Measurements from ENCODE around the gene ATXN1. TPM values are rescaled to one million over a fixed set of nuclear protein-coding genes. Genes with fewer than 3 reads are reported as not detected.
"Not testable (repeated sequence)": the region's sequence is repeated elsewhere in the genome, so short reads cannot be mapped to it uniquely, and the experiment has no call there.

Gene ATXN1
- total RNA-seq, 1 experiment from 2014 or later: under 0.01 TPM

DNA sequence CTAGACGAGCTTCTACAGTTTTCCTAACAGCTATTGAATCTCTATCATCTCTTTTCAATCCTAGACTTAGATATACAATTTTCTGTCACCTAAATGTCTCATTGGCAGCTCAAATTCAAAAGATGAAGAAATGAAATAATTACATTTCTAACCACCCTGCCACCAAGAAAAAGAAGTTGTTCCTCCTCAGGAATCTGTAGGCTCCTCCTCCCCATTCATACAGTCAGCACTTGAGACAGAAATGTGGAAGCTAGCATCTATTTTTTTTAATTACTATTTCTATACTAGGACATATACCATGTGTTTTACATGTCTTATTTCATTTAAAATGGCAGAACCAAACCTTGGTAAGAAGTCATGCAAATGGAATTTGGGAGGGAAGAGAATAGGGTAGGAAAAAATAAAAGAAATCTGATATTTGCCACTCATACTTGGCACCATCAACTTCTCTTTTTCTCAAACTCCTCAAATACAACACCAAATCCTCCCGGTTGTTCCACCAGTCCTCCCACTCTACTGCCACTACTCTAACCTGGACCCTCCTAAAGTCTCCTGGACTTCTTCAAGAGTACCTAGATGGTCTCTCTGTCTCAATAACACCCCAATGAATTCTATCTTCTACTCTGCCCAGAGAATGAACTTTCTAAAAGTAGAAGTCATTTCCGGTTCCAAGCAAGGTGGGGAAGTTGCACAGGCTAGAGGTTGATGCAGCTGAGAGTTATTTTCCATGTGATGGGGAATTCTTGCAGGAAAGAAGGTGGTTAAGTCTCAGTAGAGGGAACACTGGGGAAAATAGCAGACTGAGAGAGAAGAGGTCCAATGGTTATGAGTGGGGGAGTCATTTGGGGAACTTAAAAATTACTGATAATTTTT lies 54.1 kb downstream of the ATXN1 start:
- no peak for DNase-seq (ENCODE audit: low spot score)
- in situ Hi-C loops (cut with HindIII; ENCODE audit: low sequenced_read_pairs): no loop called here

DNA sequence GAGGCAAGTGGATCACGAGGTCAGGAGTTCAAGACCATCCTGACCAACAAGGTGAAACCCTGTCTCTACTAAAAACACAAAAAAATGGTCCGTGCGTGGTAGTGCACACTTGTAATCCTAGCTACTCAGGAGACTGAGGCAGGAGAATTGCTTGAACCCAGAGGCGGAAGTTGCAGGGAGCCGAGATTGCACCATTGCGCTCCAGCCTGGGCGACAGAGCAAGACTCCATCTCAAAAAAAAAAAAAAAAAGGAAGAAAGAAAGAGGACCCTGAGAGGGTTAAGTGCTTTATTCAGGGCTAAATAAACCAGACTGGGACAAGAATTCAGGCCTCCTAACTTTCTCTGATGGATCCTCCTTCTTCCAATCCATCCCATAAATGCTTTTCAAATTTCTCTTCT lies 54.8 kb downstream of the ATXN1 start:
- in situ Hi-C loops (cut with HindIII; ENCODE audit: low sequenced_read_pairs); DNase-seq (ENCODE audit: low spot score): not testable (repeated sequence)

DNA sequence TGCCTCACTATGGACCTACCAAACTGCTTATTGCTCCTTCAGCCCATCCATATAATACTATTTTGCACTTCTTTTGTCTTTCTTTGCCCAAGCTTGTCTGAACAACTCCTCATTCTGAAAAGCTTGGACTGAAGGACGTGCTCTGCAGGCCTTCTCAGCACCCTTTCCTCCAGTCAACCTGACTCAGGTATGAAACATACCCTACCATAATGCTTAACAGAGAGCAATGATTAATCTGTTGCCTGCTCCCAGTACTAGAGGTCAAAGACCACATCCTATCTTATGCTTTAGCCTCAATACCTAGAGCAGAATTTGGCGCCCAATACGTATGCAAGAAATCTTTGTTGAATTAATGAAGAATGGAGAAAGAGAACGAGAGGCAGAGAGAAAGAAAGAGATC lies 55.2 kb downstream of the ATXN1 start:
- in situ Hi-C loops (cut with HindIII; ENCODE audit: low sequenced_read_pairs): no loop called here
- DNase-seq (ENCODE audit: low spot score): no peak

DNA sequence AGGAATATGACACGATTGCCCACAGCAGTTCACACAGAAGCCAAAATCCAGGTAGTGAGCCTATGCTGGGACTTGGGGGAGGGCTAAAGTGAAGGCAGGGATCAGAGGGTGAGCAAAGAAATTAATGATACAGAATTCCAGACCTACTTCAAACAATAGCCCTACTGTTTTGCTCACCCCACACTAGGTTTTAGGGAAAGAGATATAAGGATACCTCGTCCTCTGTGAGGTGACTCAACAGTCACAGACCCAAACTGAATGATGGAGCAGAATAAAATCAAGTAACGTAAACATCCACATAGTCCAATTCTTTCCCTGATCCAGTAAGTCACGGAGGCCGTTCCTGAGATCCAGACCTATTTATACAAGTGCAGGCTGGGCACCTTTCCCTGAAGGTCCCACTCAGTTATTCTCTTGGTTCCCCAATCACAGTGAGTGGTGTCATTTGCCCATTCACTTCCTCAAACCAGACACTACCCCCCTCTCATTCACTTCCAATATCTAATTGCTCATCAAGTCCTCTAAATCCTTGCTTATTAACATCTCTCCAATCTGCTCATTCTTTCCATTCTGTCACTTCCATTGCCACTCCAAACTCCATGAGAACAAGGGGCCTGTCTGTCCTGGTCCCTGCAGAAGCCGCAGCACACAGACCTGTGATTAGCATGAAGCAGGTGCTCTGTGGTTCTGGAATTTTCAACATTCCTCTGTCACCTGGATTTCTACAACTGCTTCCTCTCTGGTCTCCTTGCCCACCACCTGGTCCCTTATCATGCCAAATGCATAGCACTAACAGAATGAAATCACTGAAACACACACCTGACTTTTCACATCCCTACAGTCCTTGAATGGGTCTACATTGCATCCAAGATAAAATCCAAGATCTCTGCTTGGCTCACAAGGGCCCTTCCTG lies 55.9 kb downstream of the ATXN1 start:
- no peak for DNase-seq (ENCODE audit: low spot score)
- in situ Hi-C loops (cut with HindIII; ENCODE audit: low sequenced_read_pairs): no loop called here

- in situ Hi-C loops (cut with HindIII; ENCODE audit: low sequenced_read_pairs): no loop called here
- DNase-seq (ENCODE audit: low spot score): no peak
Observed at GRCh38 chr6:16704401-16705045, 56.7 kb downstream of the ATXN1 start.

GRCh38 chr6:16702627-16703378 lies 58.5 kb downstream of the ATXN1 start:
- in situ Hi-C loops (cut with HindIII; ENCODE audit: low sequenced_read_pairs): not testable (repeated sequence)

DNA sequence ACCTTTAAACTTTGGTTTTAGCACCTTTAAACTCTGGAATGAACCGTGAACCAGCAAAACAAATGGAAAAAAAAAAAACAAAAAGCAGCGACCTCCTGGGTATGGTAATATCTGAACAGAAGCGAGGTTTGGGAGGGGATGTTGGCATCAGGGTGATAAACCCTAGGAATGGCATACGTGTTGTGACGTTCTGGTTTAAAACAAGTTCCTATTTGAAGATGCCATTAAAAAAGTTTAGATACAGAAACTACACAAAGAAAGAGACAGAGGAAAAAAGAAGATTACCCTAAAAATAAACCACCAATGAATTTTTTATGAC lies 60.4 kb downstream of the ATXN1 start:
- no peak for DNase-seq (ENCODE audit: low spot score)
- in situ Hi-C loops (cut with HindIII; ENCODE audit: low sequenced_read_pairs): no loop called here

More at GRCh38 chr6:16702627-16703378, 58.5 kb downstream of the ATXN1 start:
- not testable (repeated sequence) for DNase-seq (ENCODE audit: low spot score)

- DNase-seq (ENCODE audit: low spot score): no peak
- in situ Hi-C loops (cut with HindIII; ENCODE audit: low sequenced_read_pairs): no loop called here
Observed at GRCh38 chr6:16700202-16700915, 60.9 kb downstream of the ATXN1 start.

DNA sequence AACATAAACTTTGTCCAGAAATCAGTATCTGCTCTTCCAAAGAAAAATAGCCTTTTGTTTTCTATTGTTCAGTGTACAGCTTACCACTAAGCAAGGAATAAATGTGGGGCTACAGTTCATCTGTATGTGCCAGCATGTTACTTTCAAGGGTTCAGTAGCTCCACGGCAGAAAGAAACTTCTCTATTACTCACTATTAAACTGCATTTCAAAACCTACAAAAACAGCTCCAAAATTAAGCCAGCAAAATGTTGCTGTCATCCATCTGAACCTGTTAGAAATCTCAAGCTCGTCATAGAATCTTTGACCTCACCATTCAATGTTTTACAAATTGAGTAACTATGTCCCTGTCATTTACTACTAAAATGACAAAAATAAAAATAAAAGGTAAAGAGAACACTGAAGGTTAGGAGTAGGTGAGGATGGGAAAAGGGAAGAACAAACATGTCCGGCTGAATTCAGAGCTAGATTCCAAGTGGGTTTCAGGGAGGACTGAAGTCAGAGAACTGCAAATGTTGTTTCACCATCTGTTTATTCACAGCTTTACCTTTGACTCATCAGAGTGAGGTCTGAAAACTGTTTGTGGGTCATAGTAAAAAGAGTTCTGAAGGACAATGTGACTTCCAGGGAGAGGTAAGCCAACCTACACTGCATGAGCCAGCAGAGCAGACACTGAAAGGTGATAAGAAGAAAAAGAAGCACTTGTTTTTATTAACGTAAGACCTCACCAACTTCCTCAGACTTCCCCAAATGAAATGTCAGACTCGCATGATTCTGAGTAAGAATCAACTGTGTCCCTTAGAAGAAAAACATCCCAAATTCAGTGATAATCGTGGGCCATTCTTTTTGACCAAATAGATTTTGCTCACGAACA lies 62.0 kb downstream of the ATXN1 start:
- DNase-seq (ENCODE audit: low spot score): peak; percentile 20
- in situ Hi-C loops (cut with HindIII; ENCODE audit: low sequenced_read_pairs): no loop called here

GRCh38 chr6:16698162-16698533 lies 63.1 kb downstream of the ATXN1 start:
- in situ Hi-C loops (cut with HindIII; ENCODE audit: low sequenced_read_pairs): no loop called here
- DNase-seq (ENCODE audit: low spot score): no peak

DNA sequence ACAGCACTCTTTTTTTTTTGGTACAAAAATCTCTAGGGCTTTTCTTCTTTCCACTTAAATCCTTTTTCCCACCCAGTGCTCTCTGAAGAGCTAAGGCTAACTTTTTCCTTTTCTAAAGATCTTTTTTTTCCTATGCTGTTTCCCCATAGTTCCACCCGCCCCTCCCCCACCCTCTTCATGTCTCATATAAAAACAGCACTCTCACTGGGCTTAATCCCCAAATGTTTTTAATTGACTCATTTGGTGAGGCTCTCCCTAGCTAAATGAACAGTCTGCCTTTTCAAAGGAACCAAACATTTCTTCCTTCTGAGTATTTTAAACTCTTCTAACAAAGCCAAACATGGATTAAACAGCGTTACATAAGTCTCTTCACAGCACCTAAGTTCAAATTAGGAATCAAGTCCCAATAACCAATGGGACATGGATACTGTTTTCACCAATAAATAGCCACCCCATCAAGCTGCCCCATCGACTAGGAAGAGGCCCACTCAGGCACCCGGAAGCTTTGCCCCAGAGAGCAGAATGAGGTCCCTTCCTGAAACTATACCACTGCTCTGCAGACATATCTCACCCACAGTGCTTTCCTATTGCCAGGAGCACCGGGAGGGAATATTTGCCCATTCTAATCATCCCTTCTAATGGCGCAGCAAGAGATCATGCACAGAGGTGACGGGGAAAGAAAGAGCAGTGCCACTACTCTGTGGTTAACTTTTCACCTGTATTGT lies 63.7 kb downstream of the ATXN1 start:
- in situ Hi-C loops (cut with HindIII; ENCODE audit: low sequenced_read_pairs): no loop called here
- DNase-seq (ENCODE audit: low spot score): no peak

DNA sequence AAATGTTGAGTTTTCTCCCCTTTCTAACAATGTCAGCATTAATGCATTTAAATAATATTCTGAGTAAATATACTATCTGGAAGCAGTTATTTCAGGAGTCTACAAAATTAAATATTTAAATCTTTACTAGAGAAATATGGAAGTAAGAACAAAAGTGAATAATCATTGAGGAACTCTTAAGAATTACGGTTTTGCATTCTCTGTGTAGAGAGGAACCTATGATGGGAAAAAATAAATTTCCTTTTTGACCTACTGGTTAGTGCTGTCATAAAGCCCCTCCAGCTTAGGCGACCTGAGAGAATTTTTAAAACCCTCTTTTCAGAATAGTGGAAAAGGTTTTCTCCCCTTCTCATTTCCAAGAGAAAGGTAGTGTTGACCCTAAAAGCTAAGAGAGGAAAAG lies 64.8 kb downstream of the ATXN1 start:
- no peak for DNase-seq (ENCODE audit: low spot score)
- in situ Hi-C loops (cut with HindIII; ENCODE audit: low sequenced_read_pairs): no loop called here

DNA sequence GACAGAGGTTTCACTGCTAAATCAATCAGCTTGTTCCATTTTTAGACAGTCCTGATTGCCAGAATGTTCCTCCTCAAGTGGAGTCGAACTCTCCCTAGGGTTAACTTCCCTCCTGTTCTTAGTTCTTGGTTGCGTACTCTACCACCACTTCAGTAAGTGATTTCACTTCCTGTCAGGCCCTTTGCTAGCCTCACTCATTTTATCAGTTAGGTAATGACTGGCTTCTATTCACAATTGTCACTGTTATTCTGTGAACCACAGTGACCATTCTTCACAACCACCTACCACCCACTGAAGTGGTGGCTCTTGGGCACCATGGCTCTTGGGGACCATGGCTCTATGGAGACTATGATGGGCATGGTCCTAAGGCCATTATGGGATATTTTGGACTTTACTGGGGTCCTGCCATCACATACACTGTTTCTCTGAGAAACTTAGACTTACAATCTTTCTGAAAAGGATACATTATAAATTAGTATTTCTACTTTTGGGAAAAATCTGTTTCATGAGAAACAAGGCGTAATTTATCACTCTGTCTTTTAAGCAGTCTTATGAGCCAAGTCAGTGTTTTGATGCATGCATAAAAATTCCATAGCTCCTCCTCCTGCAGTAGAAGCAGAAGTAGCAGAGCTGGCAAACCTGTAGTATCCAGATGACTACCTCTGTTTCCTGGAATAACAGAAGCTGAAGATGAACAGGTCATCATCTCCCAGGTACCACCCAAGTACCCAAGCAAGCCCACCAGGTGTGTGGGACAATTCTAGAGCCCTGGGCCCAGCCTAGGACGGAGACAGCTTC lies 66.3 kb downstream of the ATXN1 start:
- DNase-seq (ENCODE audit: low spot score): no peak
- in situ Hi-C loops (cut with HindIII; ENCODE audit: low sequenced_read_pairs): no loop called here

DNA sequence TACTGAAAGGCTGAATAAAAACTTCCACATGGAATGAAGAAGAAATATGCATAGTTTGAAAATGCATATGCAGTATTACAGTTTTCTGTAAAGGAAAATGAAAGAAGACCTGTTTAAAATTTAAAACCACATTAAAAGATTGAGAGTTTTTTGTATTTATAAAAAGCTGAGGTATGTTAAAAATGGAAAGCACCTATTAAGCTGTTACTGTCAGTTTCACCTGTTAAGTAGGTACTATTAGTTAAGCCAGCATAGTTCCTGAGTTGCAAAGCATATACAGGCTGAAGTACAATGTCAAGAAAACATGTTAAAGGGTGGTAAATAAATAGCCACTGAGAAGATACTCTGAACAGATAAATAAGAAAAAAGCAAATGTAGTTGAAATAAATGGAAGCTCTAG lies 69.9 kb downstream of the ATXN1 start:
- in situ Hi-C loops (cut with HindIII; ENCODE audit: low sequenced_read_pairs): no loop called here
- no peak for DNase-seq (ENCODE audit: low spot score)

- in situ Hi-C loops (cut with HindIII; ENCODE audit: low sequenced_read_pairs): no loop called here
- DNase-seq (ENCODE audit: low spot score): no peak
Observed at GRCh38 chr6:16690608-16691142, 70.6 kb downstream of the ATXN1 start.

Measured in G401 (cell line).